Measurements from ENCODE around the gene PEX19.

PEX19 gene

GRCh38 chr1:160236806-160237205 is 48.1 kb downstream of the PEX19 start:
- DNase-seq = no peak

GRCh38 chr1:160232911-160233310 is 52.0 kb downstream of the PEX19 start:
- no peak for DNase-seq

DNA sequence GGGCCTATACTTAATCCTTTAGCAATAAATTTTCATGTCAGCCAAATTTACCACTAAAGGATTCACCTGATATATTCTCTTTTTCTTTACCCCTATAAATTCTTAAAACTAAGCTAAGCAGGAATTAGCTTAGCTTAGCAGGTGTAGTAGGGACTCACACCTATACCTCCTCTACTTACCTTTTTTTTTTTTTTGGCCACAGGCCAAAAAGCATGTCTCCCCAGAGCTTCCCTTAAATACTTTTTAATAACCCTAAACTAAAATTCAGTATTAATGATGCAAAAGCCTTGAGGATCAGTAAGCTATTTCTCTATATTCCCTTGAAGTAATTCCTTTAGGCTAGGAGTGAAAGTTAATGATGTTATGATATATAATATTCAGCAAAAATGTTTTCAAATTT is 56.5 kb downstream of the PEX19 start:
- DNase-seq = no peak

GRCh38 chr1:160227561-160227960 is 57.4 kb downstream of the PEX19 start:
- no peak for DNase-seq

DNA sequence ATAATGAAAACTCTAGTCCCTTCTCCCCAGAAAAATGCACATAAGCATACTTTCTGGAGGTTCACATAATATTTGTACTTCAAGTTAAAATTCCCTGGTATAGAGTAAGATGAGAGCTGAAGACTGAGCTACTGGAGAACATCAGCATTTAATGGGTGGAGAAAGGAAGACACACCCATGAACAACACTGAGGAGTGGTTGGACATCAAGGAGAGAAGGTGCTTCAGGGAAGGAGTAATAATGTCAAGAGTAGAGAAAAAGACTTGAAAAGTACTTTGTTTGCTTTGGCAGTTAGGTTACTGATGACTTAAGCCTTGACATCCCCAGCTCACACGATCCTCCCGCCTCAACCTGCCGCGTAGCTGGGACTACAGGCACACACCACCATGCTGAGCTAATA is 57.9 kb downstream of the PEX19 start:
- DNase-seq = no peak
